Measurements from ENCODE around the gene CAPRIN2.

CAPRIN2 gene

GRCh38 chr12:30754750-30755394 is at the start of gene CAPRIN2:
TSS of gene CAPRIN2 (minus strand) at chr12:30754951. CDS start at chr12:30753520, 1,431 bp downstream.
- DNase-seq (ENCODE audit: low read depth in 2 of 2) = peak; percentile 85 to 93

GRCh38 chr12:30797689-30798088 is 42.9 kb upstream of the CAPRIN2 start:
- no peak for DNase-seq (ENCODE audit: low read depth in 2 of 2)

- no peak for DNase-seq (ENCODE audit: low read depth in 2 of 2)
Measured at GRCh38 chr12:30796891-30797371, 42.2 kb upstream of the CAPRIN2 start.

GRCh38 chr12:30796313-30796780 is 41.6 kb upstream of the CAPRIN2 start:
- DNase-seq (ENCODE audit: low read depth in 2 of 2) = no peak

GRCh38 chr12:30795410-30796312 is 40.9 kb upstream of the CAPRIN2 start:
- DNase-seq (ENCODE audit: low read depth in 2 of 2) = peak; percentile 64

GRCh38 chr12:30794591-30795409 is 40.0 kb upstream of the CAPRIN2 start:
- DNase-seq (ENCODE audit: low read depth in 2 of 2) = peak in 1 of 2 donors; percentile 25

- DNase-seq (ENCODE audit: low read depth in 2 of 2) = no peak
Measured at GRCh38 chr12:30794020-30794419, 39.3 kb upstream of the CAPRIN2 start.

GRCh38 chr12:30792648-30793499 is 38.1 kb upstream of the CAPRIN2 start:
- DNase-seq (ENCODE audit: low read depth in 2 of 2) = no peak

GRCh38 chr12:30792085-30792484 is 37.3 kb upstream of the CAPRIN2 start:
- DNase-seq (ENCODE audit: low read depth in 2 of 2) = no peak

- no peak for DNase-seq (ENCODE audit: low read depth in 2 of 2)
Measured at GRCh38 chr12:30788754-30789153, 34.0 kb upstream of the CAPRIN2 start.

GRCh38 chr12:30785630-30786029 is 30.9 kb upstream of the CAPRIN2 start:
- DNase-seq (ENCODE audit: low read depth in 2 of 2) = no peak

- no peak for DNase-seq (ENCODE audit: low read depth in 2 of 2)
Measured at GRCh38 chr12:30784508-30784907, 29.8 kb upstream of the CAPRIN2 start.

- no peak for DNase-seq (ENCODE audit: low read depth in 2 of 2)
Measured at GRCh38 chr12:30783946-30784345, 29.2 kb upstream of the CAPRIN2 start.

- no peak for DNase-seq (ENCODE audit: low read depth in 2 of 2)
Measured at GRCh38 chr12:30782316-30783173, 27.8 kb upstream of the CAPRIN2 start.

GRCh38 chr12:30779578-30779977 is 24.8 kb upstream of the CAPRIN2 start:
- no peak for DNase-seq (ENCODE audit: low read depth in 2 of 2)

- DNase-seq (ENCODE audit: low read depth in 2 of 2) = no peak
Measured at GRCh38 chr12:30779178-30779577, 24.4 kb upstream of the CAPRIN2 start.

GRCh38 chr12:30774599-30774998 is 19.8 kb upstream of the CAPRIN2 start:
- DNase-seq (ENCODE audit: low read depth in 2 of 2) = no peak

GRCh38 chr12:30769802-30770201 is 15.1 kb upstream of the CAPRIN2 start:
- DNase-seq (ENCODE audit: low read depth in 2 of 2) = no peak

GRCh38 chr12:30764251-30764650 is 9.5 kb upstream of the CAPRIN2 start:
- no peak for DNase-seq (ENCODE audit: low read depth in 2 of 2)

- DNase-seq (ENCODE audit: low read depth in 2 of 2) = no peak
Measured at GRCh38 chr12:30763053-30763452, 8.3 kb upstream of the CAPRIN2 start.
